Activated T-cell treated with anti-CD3 and anti-CD28 coated beads, Interleukin-2, amount 50 U/mL, for 48 hours (primary cell): Measurements from ENCODE around the gene GNB1L.

ENCODE experiments used
- DNase-seq, 2 experiments: peaks; one replicate each; pipeline ENCODE4 v3.0.0-alpha.2; 2020

The GNB1L gene

GRCh38 chr22:19821523-19822300 lies 33.0 kb downstream of the GNB1L start:
- DNase-seq, result no peak

GRCh38 chr22:19820880-19821522 lies 33.7 kb downstream of the GNB1L start:
- DNase-seq, result no peak

- no peak for DNase-seq
These were observed 34.5 kb downstream of the GNB1L start for GRCh38 chr22:19819911-19820879.

GRCh38 chr22:19819208-19819910 lies 35.3 kb downstream of the GNB1L start:
- no peak for DNase-seq

- DNase-seq, result no peak
These were observed 36.1 kb downstream of the GNB1L start for GRCh38 chr22:19818324-19819207.

GRCh38 chr22:19816372-19817119 lies 38.1 kb downstream of the GNB1L start:
- no peak for DNase-seq

GRCh38 chr22:19815823-19816290 lies 38.8 kb downstream of the GNB1L start:
- DNase-seq, result no peak

GRCh38 chr22:19815093-19815822 lies 39.4 kb downstream of the GNB1L start:
- DNase-seq, result no peak

GRCh38 chr22:19814428-19814827 lies 40.2 kb downstream of the GNB1L start:
- DNase-seq, result no peak

- no peak for DNase-seq
These were observed 41.8 kb downstream of the GNB1L start for GRCh38 chr22:19812910-19813309.

GRCh38 chr22:19811811-19812771 lies 42.6 kb downstream of the GNB1L start:
- no peak for DNase-seq

- DNase-seq, result no peak
These were observed 43.5 kb downstream of the GNB1L start for GRCh38 chr22:19811211-19811621.

- DNase-seq, result no peak
These were observed 44.1 kb downstream of the GNB1L start for GRCh38 chr22:19810381-19811201.

- no peak for DNase-seq
These were observed 44.9 kb downstream of the GNB1L start for GRCh38 chr22:19809741-19810140.

- no peak for DNase-seq
These were observed 45.7 kb downstream of the GNB1L start for GRCh38 chr22:19808873-19809478.

- DNase-seq, result no peak
These were observed 46.5 kb downstream of the GNB1L start for GRCh38 chr22:19807914-19808872.
